Peyer's patch (tissue), 4 donors: ENCODE data around the gene FAM227A.

Experiments used
- POLR2A ChIP-seq, 2 donors: fragments of 450-650 bp; IDR thresholded peaks; one replicate each; pipeline ENCODE4 v1.5.1; 2017; ENCODE audit warnings: antibody characterized with exemption in 2 of 2, mild to moderate bottlenecking in 2 of 2, moderate library complexity in 2 of 2
- TF ChIP-seq, protein P1 (sequence below), 6 experiments: fragments of 450-650 bp in 4 of 6; fragments of 200-600 bp in 2 of 6; sonication (generic) in 1 of 6; IDR thresholded peaks; one replicate each; pipeline ENCODE4 v1.5.1; 2017 to 2019; ENCODE audit warnings: antibody characterized with exemption in 6 of 6, mild to moderate bottlenecking in 3 of 6, moderate library complexity in 1 of 6

DNA sequence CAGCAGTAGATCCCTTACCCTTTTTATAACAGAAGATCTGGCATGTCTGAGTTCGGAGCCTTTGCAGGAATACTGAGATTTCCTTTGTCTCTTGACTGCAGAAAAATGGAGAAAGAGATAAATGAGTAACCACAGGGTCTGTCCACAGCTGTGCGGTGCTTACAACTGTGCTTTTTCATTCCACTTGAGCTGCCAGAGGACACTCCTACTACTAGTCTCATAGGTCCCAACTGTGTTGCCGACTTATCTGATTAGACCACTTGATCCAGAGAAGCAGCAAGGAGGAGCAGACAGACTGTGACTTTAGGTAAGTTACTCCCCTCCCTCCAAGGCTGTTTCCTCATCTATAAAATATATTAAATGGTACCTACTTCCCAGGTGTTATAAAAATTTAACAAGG, 17.5 kb downstream of the FAM227A start:
- TF ChIP-seq, protein P1, sequence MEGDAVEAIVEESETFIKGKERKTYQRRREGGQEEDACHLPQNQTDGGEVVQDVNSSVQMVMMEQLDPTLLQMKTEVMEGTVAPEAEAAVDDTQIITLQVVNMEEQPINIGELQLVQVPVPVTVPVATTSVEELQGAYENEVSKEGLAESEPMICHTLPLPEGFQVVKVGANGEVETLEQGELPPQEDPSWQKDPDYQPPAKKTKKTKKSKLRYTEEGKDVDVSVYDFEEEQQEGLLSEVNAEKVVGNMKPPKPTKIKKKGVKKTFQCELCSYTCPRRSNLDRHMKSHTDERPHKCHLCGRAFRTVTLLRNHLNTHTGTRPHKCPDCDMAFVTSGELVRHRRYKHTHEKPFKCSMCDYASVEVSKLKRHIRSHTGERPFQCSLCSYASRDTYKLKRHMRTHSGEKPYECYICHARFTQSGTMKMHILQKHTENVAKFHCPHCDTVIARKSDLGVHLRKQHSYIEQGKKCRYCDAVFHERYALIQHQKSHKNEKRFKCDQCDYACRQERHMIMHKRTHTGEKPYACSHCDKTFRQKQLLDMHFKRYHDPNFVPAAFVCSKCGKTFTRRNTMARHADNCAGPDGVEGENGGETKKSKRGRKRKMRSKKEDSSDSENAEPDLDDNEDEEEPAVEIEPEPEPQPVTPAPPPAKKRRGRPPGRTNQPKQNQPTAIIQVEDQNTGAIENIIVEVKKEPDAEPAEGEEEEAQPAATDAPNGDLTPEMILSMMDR (IDR thresholded peaks at IDR 0.05): no peak
- TF ChIP-seq POLR2A (IDR thresholded peaks at IDR 0.05): no peak
